Activated CD4-positive, alpha-beta T cell treated with anti-CD3 and anti-CD28 coated beads, Interleukin-2, Interleukin-4, amounts not matched to agents 100 ng/mL and 50 ng/mL, durations not matched to agents 16 hours and 8 hours (primary cell): ENCODE data around the gene CLHC1.
A peak's percentile ranks its signal among the peaks of the same experiment; 100 is the strongest.
"Not testable (repeated sequence)": the region's sequence is repeated elsewhere in the genome, so short reads cannot be mapped to it uniquely, and the experiment has no call there.

Experiments used
- DNase-seq: peaks from one replicate; pipeline ENCODE4 v3.0.0-alpha.2; 2020; ENCODE audit warnings: low spot score

CLHC1 gene

DNA sequence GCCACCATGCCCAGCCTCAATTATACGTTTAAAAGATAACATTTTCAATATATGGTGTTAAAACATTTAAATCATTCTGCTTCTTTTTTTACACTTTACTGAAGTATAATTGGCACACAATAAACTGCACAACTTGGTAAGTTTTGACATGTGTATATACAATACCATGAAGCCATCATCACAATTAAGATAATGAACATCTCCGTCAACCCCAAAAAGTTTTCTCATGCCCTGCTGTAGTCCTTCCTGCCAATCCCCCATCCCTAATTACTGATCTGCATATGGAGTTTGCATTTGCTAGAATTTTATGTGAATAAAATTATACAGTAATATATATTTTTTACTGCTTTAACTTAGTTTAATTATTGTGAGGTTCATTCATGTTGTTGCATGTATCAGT lies 96.6 kb downstream of the CLHC1 start:
- no peak for DNase-seq

DNA sequence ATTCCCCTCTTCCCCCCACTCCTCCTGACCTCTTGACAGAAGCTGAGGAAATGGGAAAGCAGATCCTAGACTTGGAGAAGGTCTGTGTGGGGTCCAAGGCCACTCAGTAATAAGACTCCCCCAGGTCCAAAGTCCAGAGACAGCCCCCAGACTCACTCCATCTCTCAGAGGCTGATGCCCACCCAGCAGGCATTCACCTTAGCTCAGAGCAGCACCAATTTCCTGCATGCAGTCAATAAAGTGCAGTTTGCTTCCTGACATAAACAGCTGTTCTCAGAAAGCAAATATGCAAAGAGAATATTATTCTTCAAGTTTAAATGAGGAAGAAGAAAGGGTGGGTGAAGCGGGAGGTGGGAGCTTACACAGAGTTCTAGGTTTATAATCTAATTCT lies 97.8 kb downstream of the CLHC1 start:
- no peak for DNase-seq

DNA sequence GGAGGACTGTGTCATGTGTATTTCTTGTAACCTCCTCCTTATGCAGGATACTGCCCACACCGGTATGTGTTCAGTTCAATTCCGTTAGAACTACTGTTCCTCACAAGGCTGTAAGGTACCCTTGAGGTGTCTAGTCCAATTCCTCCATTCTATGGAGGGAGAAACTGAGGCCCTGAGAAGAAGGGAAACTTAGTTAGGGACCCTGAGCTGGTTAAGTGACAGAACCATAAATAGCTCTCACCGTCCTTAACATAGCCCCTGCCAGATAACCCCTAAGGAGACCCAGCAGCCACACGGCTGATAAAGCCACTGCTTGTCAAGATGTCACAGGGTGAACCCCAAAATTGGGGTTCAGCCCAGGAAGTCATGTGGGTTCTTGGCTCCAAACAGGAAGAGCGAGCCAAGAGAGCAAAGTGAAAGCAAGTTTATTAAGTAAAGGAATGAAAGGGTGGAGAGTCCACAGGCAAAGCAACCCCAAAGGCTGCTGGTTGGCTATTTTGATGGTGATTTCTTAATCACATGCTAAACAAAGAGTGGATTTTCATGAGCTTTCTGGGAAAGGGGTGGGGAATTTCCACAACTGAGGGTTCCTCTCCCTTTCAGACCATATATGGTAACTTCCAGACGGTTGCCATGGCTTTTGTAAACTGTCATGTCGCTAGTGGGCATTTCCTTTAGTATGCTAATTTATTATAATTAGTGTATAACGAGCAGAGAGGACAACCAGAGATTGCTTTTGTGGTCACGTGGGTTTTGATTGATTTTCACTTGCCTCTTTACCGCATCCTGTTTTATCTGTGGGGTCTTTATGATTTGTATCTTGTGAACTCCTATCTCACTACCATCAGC lies 98.4 kb downstream of the CLHC1 start:
- peak; percentile 62 for DNase-seq

DNA sequence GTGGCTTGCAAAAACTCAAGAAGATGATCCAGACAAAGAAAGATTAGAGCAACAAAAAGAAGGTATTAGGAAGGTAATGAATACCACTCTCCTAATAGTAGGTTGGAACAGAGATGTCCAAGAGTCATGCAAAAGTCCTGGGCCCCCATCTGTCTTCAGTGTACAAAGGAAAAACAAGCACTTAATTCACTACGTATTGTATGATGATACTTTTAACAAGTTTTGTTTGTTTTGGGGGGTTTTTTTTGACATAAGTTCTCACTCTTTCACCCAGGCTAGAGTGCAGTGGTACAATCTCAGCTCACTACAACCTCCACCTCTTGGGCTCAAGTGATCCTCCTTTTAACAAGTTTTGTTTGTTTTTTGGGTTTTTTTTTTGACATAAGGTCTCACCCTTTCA lies 101.2 kb downstream of the CLHC1 start:
- DNase-seq, result no peak

DNA sequence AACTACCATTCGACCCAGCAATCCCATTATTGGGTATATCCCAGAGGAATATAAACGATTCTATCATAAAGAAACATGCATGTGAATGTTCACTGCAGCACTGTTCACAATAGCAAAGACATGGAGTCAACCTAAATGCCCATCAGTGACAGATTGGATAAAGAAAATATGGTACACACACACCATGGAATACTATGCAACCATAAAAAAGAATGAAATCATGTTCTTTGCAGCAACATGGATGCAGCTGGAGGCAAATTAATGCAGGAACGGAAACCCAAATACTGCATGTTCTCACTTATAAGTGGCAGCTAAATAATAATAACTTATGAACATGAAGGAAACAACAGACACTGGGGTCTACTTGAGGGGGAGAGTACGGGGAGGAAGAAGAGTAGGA lies 105.5 kb downstream of the CLHC1 start:
- DNase-seq, result not testable (repeated sequence)
